GM21723 (cell line): Measurements from ENCODE around the gene NARS2.

Source experiments
- ATAC-seq: cut with Tn5 transposase; IDR thresholded peaks from one replicate; pipeline ENCODE4 v1.9.1; 2021; ENCODE audit warnings: mild to moderate bottlenecking, moderate library complexity; ENCODE audit not compliant: unreplicated experiment

Gene NARS2

GRCh38 chr11:78417888-78418583 is 156.6 kb downstream of the NARS2 start:
- ATAC-seq, result peak; percentile 50

- ATAC-seq, result peak; percentile 11
These were observed 157.3 kb downstream of the NARS2 start, which contains the start of gene GAB2 for GRCh38 chr11:78417175-78417887. Gene GAB2 (minus strand): TSS chr11:78417820. CDS start chr11:78417720, 100 bp downstream.

- peak; percentile 53 for ATAC-seq
These were observed 158.1 kb downstream of the NARS2 start for GRCh38 chr11:78416285-78417174.

DNA sequence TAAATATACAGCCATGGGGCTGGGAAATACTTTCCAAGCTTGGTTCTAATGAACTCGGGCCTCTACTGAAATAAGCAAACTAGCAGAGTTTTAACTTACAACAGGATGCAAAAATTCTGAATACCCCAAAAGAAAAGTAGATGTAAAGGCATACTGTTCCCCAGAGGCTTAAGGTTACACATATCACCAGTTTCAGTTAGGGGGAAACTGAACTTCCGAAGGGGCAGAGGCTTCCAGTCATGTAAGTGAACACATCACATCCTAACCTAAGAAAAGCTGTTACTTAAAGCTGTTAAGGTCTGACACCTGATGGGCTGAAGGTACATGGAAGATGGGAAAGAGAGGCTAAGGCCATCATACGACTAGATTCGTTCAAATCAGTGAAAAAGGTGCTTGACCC is 159.3 kb downstream of the NARS2 start:
- no peak for ATAC-seq

DNA sequence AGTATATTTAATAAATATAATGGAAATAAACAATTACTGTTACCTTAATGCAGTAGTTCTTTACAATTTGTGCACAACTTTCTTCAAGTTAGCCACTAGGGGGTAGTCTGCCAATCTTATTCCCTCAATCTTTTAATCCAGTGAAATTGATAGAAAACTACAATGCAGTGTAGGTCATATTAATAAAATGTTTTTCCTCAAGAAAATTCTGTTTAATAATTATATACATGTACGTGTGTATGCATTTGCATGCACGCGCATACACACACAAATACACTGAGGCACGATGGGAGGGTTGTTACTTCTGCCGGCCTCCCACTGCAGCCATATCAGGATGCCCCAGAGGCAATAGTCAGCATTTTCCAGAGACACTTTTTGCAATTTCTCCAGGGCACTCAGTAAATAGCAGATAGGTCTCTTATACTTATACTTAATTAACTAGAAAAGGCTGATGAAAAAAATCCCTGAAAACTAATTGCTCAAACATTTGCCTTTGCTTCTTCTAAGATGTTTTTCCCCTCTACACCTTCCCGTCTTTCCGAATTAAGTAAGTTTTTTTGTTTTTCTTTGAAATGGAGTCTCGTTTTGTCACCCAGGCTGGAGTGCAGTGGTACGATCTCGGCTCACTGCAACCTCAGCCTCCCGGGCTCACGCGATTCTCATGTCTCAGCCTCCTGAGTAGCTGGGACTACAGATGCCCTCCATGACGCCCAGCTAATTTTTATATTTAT is 160.2 kb downstream of the NARS2 start:
- no peak for ATAC-seq

DNA sequence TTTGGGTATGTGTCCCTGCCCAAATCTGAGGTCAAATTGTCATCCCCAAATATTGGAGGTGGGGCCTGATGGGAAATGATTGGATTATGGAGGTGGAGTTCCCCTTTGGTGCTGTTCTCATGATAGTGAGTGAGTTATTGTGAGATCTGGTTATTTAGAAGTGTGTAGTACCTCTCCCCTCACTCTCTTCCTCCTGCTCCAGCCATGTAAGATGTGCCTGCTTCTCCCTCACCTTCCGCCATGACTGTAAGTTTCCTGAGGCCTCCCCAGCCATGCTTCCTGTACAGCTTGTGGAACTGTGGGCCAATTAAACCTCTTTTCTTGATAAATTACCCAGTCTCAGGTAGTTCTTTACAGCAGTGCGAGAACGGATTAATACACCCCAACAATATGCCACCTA is 166.0 kb downstream of the NARS2 start:
- ATAC-seq, result no peak

DNA sequence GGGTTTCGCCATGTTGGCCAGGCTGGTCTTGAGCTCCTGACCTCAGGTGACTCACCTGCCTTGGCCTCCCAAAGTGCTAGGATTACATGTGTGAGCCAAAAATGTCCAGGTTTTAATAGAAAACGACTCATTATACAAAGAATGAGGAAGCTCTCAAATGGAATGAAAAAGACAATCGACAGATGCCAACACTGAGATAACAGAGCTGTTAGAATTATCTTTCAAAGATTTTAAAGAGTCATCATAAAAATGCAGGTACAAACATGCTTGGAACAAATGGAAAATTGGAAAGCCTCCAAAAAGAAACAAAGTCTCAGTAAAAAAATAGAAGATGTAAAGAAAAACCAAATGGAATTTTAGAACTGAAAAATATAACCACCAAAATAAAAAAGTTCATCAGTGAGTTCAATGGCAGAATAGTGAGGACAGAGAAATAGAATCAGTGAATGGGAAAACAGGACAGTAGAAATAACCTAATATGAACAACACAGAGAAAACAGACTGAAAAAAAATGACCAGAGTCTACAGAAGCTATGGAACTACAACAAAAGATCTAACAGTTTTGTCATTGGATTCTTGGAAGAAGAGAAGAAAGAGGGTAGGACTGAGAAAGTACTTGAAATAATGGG is 168.0 kb downstream of the NARS2 start:
- ATAC-seq, result no peak

DNA sequence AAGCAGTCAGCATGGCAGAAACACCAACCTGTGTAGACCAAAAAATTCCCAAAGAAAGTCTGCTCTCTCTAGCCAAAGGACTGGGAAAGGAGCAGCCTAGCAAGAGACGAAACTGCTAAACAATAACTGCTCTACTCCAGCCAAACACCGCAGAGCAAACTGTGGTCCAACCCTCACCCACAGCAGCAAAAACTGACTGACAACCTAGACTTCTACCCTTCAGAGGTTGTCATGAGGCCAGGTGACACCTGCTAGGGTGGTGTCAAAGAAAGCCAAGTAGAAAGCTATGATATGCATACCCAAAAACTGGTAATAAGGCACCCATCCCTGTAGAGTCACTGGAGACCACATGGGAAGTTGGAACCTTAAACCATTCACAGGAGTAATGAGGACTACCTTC is 168.9 kb downstream of the NARS2 start:
- ATAC-seq, result no peak

GRCh38 chr11:78403781-78404180 is 170.9 kb downstream of the NARS2 start:
- ATAC-seq, result no peak

- ATAC-seq, result no peak
These were observed 171.8 kb downstream of the NARS2 start for GRCh38 chr11:78402847-78403246.

DNA sequence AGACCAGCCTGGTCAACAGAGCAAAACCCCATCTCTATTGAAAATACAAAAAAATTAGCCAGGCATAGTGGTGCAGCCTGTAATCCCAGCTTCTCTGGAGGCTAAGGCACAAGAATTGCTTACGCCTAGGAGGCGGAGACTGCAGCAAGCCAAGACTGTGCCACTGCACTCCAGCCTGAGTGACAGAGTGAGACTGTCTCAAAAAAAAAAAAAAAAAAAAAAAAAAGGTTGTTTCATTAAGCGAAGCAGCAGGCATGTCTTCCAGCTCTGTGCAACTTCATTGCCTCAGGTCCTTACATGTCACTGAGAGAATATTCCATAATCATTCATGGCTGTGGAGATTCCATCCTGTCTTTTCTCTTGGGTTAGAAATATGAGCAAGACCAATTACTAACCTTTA is 174.0 kb downstream of the NARS2 start:
- ATAC-seq, result no peak

- ATAC-seq, result no peak
These were observed 174.5 kb downstream of the NARS2 start for GRCh38 chr11:78400116-78400515.

- no peak for ATAC-seq
These were observed 175.5 kb downstream of the NARS2 start for GRCh38 chr11:78399136-78399535.

GRCh38 chr11:78398715-78399114 is 175.9 kb downstream of the NARS2 start:
- ATAC-seq, result no peak

- ATAC-seq, result peak; percentile 79
These were observed 177.3 kb downstream of the NARS2 start for GRCh38 chr11:78397398-78397797.

GRCh38 chr11:78395597-78395996 is 179.1 kb downstream of the NARS2 start:
- ATAC-seq, result no peak

DNA sequence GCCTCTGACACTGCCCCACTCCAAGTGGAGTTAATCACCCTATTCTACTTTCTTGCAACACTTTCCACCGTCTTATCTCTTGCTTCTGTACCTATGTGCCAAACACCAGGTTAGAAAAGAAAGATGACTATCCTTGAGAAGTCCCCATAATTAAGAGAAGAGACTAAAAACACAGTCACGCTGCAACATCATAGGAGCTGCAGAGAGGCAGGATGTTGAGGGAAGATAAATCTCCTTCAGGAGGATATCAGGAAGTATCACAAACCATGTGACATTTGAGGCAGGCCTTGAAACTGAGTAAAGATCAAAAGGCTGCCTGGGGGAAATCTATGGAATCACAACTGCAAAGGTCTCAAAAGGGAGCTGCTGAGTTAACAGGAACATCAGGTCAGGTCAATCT is 181.8 kb downstream of the NARS2 start:
- no peak for ATAC-seq

GRCh38 chr11:78391424-78391823 is 183.2 kb downstream of the NARS2 start:
- no peak for ATAC-seq

GRCh38 chr11:78390809-78391208 is 183.9 kb downstream of the NARS2 start:
- no peak for ATAC-seq

DNA sequence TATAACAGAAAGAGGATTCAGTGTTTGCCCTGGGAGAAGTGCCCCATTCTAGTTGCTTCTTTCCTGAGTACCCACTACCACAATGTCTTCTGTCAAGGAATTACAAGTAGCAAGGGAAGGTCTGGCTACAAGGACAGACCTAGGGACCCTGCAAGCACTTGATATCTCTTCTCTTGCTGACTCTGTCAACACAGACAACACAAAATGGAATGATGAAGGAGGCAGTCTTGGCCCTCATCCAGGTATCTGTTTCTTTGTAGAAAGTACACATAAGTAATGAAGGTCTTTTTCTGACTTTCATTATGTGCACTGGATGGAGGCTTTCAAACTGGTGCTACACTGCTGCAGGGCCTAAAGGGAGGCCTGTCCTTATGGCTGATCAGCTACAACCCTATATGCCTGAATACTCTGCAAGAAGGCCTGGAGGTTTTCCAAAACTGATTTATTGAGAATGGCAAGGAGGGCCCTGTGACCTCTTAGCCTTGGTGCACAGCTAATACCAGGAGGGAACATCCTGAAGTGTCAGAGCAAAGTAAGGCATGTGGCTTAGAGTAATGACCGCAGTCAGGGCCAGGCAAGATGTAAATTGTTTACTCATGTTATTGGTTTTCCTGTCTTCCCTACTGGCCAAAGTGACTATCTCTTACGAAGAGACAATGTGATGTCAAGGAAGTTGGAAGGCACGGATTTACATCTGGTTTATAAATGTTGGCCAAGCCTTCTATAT is 188.3 kb downstream of the NARS2 start:
- ATAC-seq, result no peak
